Esophagus squamous epithelium (tissue), 5 donors: Measurements from ENCODE around the gene TNN. TPM values are rescaled to one million over a fixed set of nuclear protein-coding genes. Genes with fewer than 3 reads are reported as not detected.

Experiments used
- DNase-seq: peaks from one replicate; lab custom pipeline; 2025; lab: John Stamatoyannopoulos, UW
- H3K27ac ChIP-seq, 4 donors: fragments of 200-600 bp; sonication (generic); one replicate each; pipeline ENCODE4 v1.5.1; 2016 to 2019; ENCODE audit warnings: mild to moderate bottlenecking in 1 of 4
- H3K27me3 ChIP-seq, 4 donors: fragments of 200-600 bp; sonication (generic); 1 replicate in 3 of 4; 2 replicates in 1 of 4; pipeline versions ENCODE4 v1.5.1 to v1.6.0; 2017 to 2021; ENCODE audit warnings: antibody characterized with exemption in 1 of 4
- H3K36me3 ChIP-seq, 3 donors: fragments of 200-600 bp; sonication (generic); one replicate each; pipeline ENCODE4 v1.5.1; 2016 to 2019
- H3K4me1 ChIP-seq, 3 donors: fragments of 200-600 bp; sonication (generic); one replicate each; pipeline ENCODE4 v1.5.1; 2017 to 2019
- H3K4me3 ChIP-seq, 4 donors: fragments of 200-600 bp; sonication (generic); 1 replicate in 3 of 4; 2 replicates in 1 of 4; pipeline ENCODE4 v1.5.1; 2016 to 2019; ENCODE audit warnings: mild to moderate bottlenecking in 2 of 4, moderate library complexity in 1 of 4
- H3K9me3 ChIP-seq, 3 donors: fragments of 200-600 bp; sonication (generic); one replicate each; pipeline ENCODE4 v1.5.1; 2016 to 2019
- CTCF ChIP-seq, 6 experiments: fragments of 450-650 bp in 4 of 6; fragments of 200-600 bp in 2 of 6; sonication (generic) in 2 of 6; IDR thresholded peaks; one replicate each; pipeline ENCODE4 v1.5.1; 2016 to 2019; ENCODE audit warnings: antibody characterized with exemption in 6 of 6, mild to moderate bottlenecking in 4 of 6, moderate library complexity in 4 of 6
- POLR2A ChIP-seq, 4 donors: fragments of 450-650 bp; IDR thresholded peaks; one replicate each; pipeline ENCODE4 v1.6.1; 2017; ENCODE audit warnings: antibody characterized with exemption in 4 of 4, mild to moderate bottlenecking in 4 of 4, moderate library complexity in 3 of 4
- WGBS, 2 donors: methylation state at CpG; one replicate each; pipeline ENCODE4 v1.1.5; 2018; 5-methylcytosine and 5-hydroxymethylcytosine counted together
- intact Hi-C: fragments of 100-400 bp; cut with DNase I; formaldehyde crosslinking; loops from one replicate; pipeline ENCODE4 v1.15.0; 2022
- total RNA-seq, 4 donors: library from RNA; depleted of rRNA; stranded (reverse); fragments of >200 nt; gene quantifications; one replicate each; pipeline ENCODE4 v1.1.0, GENCODE V29; 2016
- donor health status: DM: yes; HTN: yes; CAD: no.

Gene TNN
- total RNA-seq, 4 donors from 2014 or later: under 0.01 to 0.09 TPM; not detected in 2

- no peaks in the 10 kb centered on the region for H3K4me1 ChIP-seq
- intact Hi-C loops: no loop called here
- H3K27ac ChIP-seq: no peak overlapping the region
- H3K4me3 ChIP-seq: no peak overlapping the region
- TF ChIP-seq POLR2A (IDR thresholded peaks at IDR 0.05) (no peak), CTCF (IDR thresholded peaks at IDR 0.05) (no peak)
- peaks cover 0 to 20% (median 0%) of the 10 kb centered on the region in 4 donors for H3K27me3 ChIP-seq
- WGBS, 2 donors: 92 to 97% methylated on average over 28 to 31 of the region's 32 CpGs
- no peak for DNase-seq
- H3K36me3 ChIP-seq: no peaks in the 10 kb centered on the region
- H3K9me3 ChIP-seq: no peaks in the 10 kb centered on the region
These were observed 22.1 kb upstream of the TNN start for GRCh38 chr1:175045519-175045918.

- H3K27ac ChIP-seq: no peak overlapping the region
- no peak for DNase-seq
- WGBS, 2 donors: 60 to 96% methylated on average over 2 of the region's 2 CpGs
- H3K9me3 ChIP-seq: no peaks in the 10 kb centered on the region
- H3K36me3 ChIP-seq: no peaks in the 10 kb centered on the region
- peaks cover 0 to 33% (median 0%) of the 10 kb centered on the region in 4 donors for H3K27me3 ChIP-seq
- no peak for TF ChIP-seq POLR2A (IDR thresholded peaks at IDR 0.05)
- no peak for TF ChIP-seq CTCF (IDR thresholded peaks at IDR 0.05)
- intact Hi-C loops: no loop called here
- H3K4me3 ChIP-seq: no peak overlapping the region
- no peaks in the 10 kb centered on the region for H3K4me1 ChIP-seq
These were observed 16.6 kb upstream of the TNN start for GRCh38 chr1:175050992-175051391.

GRCh38 chr1:175054736-175055135, 12.9 kb upstream of the TNN start:
- no peak for DNase-seq
- Histone ChIP-seq H3K27me3 (peaks cover 0 to 23% (median 0%) of the 10 kb centered on the region in 4 donors), H3K9me3 (no peaks in the 10 kb centered on the region), H3K36me3 (no peaks in the 10 kb centered on the region), H3K4me1 (no peaks in the 10 kb centered on the region), H3K4me3 (no peak overlapping the region), H3K27ac (no peak overlapping the region)
- no peak for TF ChIP-seq CTCF (IDR thresholded peaks at IDR 0.05)
- no peak for TF ChIP-seq POLR2A (IDR thresholded peaks at IDR 0.05)
- intact Hi-C loops: no loop called here
- WGBS, 2 donors: 77 to 80% methylated on average over 3 of the region's 3 CpGs

GRCh38 chr1:175062339-175062738, 5.3 kb upstream of the TNN start:
- Histone ChIP-seq H3K4me1 (no peaks in the 10 kb centered on the region), H3K36me3 (no peaks in the 10 kb centered on the region), H3K27ac (no peak overlapping the region), H3K27me3 (no peaks in the 10 kb centered on the region), H3K4me3 (no peak overlapping the region), H3K9me3 (no peaks in the 10 kb centered on the region)
- no peak for TF ChIP-seq CTCF (IDR thresholded peaks at IDR 0.05)
- no peak for DNase-seq
- intact Hi-C loops: no loop called here
- WGBS, 2 donors: 62 to 71% methylated on average over 1 of the region's 1 CpG

DNA sequence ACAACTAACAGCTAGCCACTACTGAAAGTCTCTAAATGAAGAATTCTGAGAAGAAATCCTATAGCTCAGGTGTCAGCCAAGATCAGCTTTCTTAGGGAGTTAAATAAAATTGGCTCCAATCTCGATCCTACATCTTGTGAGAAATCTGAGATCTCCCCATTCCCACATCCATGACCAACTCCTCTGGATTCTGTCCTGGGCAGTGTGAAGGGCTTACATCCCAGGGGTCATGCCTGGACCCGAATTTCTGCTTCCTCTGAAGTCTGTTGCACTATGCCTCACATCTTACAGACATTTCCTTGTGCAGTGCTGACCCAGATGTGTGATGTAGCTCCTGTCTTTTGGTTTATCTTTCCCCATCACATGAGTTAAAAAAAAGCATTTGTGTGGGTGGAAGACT, 4.8 kb upstream of the TNN start:
- Histone ChIP-seq H3K27ac (no peak overlapping the region), H3K27me3 (no peaks in the 10 kb centered on the region), H3K4me3 (no peak overlapping the region), H3K4me1 (no peaks in the 10 kb centered on the region), H3K9me3 (no peaks in the 10 kb centered on the region), H3K36me3 (no peaks in the 10 kb centered on the region)
- WGBS, 2 donors: 31 to 56% methylated on average over 2 of the region's 2 CpGs
- intact Hi-C loops: no loop called here
- no peak for DNase-seq
- TF ChIP-seq CTCF (IDR thresholded peaks at IDR 0.05): no peak
- TF ChIP-seq POLR2A (IDR thresholded peaks at IDR 0.05): no peak
